Subcutaneous adipose tissue (tissue), 4 donors: ENCODE results near the gene NTN5. TPM values are rescaled to one million over a fixed set of nuclear protein-coding genes. Genes with fewer than 3 reads are reported as not detected.

Experiments used
- CTCF ChIP-seq: fragments of 450-650 bp; IDR thresholded peaks from one replicate; pipeline ENCODE4 v1.5.1; 2016; ENCODE audit warnings: low read depth, mild to moderate bottlenecking, control low read depth, antibody characterized with exemption, moderate library complexity
- total RNA-seq, 4 donors: library from RNA; depleted of rRNA; stranded (reverse); fragments of >200 nt; gene quantifications; one replicate each; pipeline ENCODE4 v1.1.0, GENCODE V29; 2016

NTN5 gene
- total RNA-seq, 4 donors from 2014 or later: 1.5 TPM; not detected in 3

- no peak for TF ChIP-seq CTCF
Observed at GRCh38 chr19:48636859-48637448, 35.9 kb downstream of the NTN5 start, which contains the start of gene DBP. TSS of gene DBP (minus strand) at chr19:48637379. CDS start at chr19:48636994, 385 bp downstream.

- TF ChIP-seq CTCF: no peak
Observed at GRCh38 chr19:48635966-48636858, 36.6 kb downstream of the NTN5 start.

GRCh38 chr19:48635263-48635965, 37.4 kb downstream of the NTN5 start:
- no peak for TF ChIP-seq CTCF

GRCh38 chr19:48634424-48635262, 38.2 kb downstream of the NTN5 start:
- TF ChIP-seq CTCF: no peak

- TF ChIP-seq CTCF: no peak
Observed at GRCh38 chr19:48634036-48634342, 38.8 kb downstream of the NTN5 start.

- no peak for TF ChIP-seq CTCF
Observed at GRCh38 chr19:48633148-48634035, 39.4 kb downstream of the NTN5 start.
